ENCODE results near the gene ADAM22.

GRCh38 chr7:88141479-88141878, 207.4 kb downstream of the ADAM22 start:
- TF ChIP-seq CTCF (IDR thresholded peaks at IDR 0.05), result no peak
- no peak for TF ChIP-seq POLR2A (IDR thresholded peaks at IDR 0.05)
